ENCODE measurements around the gene GALNT2.

GALNT2 gene

DNA sequence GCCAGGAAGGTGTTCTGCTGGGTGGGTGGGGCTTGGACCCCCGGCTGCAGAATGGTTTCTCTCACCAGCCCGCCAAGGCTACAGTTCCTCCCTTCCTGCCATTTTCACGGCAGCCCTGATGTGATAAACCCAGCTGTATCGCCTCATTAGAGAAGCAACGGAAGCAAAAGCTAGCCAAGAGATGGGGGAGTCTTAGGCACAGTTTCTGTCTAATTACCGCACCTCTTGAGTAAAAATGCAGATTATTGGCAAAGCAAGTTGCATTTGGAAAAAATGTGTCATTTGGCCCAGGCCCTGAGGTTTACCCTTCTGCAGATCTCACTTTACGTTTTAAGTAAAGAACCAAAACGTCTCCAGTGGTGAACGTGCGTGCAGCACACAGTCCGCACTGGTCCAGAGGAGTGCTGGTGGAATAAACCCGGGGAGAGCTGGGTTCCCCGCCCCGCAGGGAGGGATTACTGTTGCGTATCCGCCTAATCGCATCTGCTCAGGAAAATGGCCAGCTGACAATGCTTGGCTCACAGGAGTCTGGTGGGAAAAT is 109.9 kb downstream of the GALNT2 start:
- Histone ChIP-seq H3K4me2 (ENCODE audit: low read length) (no peak overlapping the region), H3K79me2 (no peaks in the 10 kb centered on the region), H3K4me1 (no peaks in the 10 kb centered on the region), H3K9ac (no peak overlapping the region), H3K27ac (no peak overlapping the region), H3K4me3 (ENCODE audit: low read depth, low read length) (no peak overlapping the region), H2AFZ (no peak overlapping the region), H3K36me3 (ENCODE audit: control insufficient read depth, insufficient read depth, low read length) (no peaks in the 10 kb centered on the region), H3K9me3 (ENCODE audit: control insufficient read depth, low read length) (no peaks in the 10 kb centered on the region), H3K27me3 (ENCODE audit: control insufficient read depth, insufficient read depth, low read length) (no peaks in the 10 kb centered on the region)
- TF ChIP-seq, protein P1, sequence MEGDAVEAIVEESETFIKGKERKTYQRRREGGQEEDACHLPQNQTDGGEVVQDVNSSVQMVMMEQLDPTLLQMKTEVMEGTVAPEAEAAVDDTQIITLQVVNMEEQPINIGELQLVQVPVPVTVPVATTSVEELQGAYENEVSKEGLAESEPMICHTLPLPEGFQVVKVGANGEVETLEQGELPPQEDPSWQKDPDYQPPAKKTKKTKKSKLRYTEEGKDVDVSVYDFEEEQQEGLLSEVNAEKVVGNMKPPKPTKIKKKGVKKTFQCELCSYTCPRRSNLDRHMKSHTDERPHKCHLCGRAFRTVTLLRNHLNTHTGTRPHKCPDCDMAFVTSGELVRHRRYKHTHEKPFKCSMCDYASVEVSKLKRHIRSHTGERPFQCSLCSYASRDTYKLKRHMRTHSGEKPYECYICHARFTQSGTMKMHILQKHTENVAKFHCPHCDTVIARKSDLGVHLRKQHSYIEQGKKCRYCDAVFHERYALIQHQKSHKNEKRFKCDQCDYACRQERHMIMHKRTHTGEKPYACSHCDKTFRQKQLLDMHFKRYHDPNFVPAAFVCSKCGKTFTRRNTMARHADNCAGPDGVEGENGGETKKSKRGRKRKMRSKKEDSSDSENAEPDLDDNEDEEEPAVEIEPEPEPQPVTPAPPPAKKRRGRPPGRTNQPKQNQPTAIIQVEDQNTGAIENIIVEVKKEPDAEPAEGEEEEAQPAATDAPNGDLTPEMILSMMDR (IDR thresholded peaks at IDR 0.05), result no peak

DNA sequence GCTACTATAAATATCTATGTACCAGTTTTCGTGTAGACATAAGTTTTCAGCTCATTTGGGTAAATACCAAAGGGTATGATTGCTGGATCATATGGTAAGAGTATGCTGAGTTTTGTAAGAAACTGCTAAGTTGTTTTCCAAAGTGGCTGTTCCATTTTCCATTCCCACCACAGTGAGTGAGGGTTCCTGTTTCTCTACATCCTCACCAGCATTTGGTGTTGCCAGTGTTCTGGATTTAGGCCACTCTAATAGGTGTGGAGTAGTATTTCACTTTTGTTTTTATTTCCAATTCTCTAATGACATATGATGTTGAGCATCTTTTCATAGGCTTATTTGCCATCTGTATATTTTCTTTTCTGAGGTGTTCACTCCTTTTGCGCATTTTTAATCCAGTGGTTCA is 112.2 kb downstream of the GALNT2 start:
- H3K4me1 ChIP-seq, result no peaks in the 10 kb centered on the region
- no peak overlapping the region for H3K4me2 ChIP-seq (ENCODE audit: low read length)
- H3K27ac ChIP-seq, result no peak overlapping the region
- H3K36me3 ChIP-seq (ENCODE audit: control insufficient read depth, insufficient read depth, low read length), result no peaks in the 10 kb centered on the region
- no peaks in the 10 kb centered on the region for H3K27me3 ChIP-seq (ENCODE audit: control insufficient read depth, insufficient read depth, low read length)
- H3K9me3 ChIP-seq (ENCODE audit: control insufficient read depth, low read length), result no peaks in the 10 kb centered on the region
- TF ChIP-seq, protein P1 (IDR thresholded peaks at IDR 0.05), result no peak
- H3K4me3 ChIP-seq (ENCODE audit: low read depth, low read length), result no peak overlapping the region
- H2AFZ ChIP-seq, result no peak overlapping the region
- no peaks in the 10 kb centered on the region for H3K79me2 ChIP-seq
- H3K9ac ChIP-seq, result no peak overlapping the region

DNA sequence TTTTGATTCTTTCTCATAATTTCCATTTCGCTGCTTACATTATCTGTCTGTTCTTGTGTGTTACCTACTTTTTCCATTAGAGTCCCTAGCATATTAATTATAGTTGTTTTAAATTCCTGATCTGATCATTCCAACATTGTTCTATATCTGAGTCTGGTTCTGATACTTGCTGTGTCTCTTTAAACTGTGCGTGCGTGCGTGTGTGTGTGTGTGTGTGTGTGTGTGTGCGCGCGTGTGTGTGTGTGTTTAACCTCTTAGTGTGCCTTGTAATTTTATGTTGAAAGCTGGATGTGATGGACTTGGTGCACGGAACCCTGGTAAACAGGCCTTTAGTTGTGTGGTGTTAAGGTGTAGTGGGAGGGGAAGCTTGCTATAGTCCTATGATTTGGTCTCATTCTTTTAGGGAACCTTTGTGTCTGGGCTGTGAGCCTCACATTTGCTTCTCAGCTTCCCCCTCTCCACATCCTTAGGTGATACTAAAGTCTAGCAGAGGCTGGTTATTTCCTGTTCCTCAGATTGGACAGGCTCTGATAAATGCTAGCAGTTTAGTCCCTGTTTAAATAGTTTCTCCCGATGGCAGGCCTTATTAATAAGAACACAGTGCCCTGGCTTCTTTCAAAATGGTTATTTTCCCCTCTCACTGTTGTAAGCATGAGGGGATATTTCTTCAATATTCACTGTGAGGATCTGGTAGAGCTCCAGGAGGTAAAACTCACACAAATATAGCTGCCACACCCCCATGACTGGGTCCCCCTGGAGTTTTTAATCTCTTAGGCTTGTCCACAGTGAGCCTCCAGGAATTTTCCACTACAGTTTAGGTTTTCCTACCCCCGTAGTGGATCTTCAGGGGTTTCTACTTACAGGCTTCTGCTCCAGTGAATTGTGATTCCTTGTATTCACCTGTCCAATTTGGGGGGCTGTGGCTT is 118.3 kb downstream of the GALNT2 start:
- Histone ChIP-seq H3K9me3 (ENCODE audit: control insufficient read depth, low read length) (no peaks in the 10 kb centered on the region), H2AFZ (no peak overlapping the region), H3K4me1 (no peaks in the 10 kb centered on the region), H3K4me3 (ENCODE audit: low read depth, low read length) (no peak overlapping the region), H3K4me2 (ENCODE audit: low read length) (no peak overlapping the region), H3K79me2 (no peaks in the 10 kb centered on the region), H3K9ac (no peak overlapping the region), H3K27me3 (ENCODE audit: control insufficient read depth, insufficient read depth, low read length) (no peaks in the 10 kb centered on the region), H3K36me3 (ENCODE audit: control insufficient read depth, insufficient read depth, low read length) (no peaks in the 10 kb centered on the region), H3K27ac (no peak overlapping the region)
- TF ChIP-seq, protein P1 (IDR thresholded peaks at IDR 0.05), result no peak

DNA sequence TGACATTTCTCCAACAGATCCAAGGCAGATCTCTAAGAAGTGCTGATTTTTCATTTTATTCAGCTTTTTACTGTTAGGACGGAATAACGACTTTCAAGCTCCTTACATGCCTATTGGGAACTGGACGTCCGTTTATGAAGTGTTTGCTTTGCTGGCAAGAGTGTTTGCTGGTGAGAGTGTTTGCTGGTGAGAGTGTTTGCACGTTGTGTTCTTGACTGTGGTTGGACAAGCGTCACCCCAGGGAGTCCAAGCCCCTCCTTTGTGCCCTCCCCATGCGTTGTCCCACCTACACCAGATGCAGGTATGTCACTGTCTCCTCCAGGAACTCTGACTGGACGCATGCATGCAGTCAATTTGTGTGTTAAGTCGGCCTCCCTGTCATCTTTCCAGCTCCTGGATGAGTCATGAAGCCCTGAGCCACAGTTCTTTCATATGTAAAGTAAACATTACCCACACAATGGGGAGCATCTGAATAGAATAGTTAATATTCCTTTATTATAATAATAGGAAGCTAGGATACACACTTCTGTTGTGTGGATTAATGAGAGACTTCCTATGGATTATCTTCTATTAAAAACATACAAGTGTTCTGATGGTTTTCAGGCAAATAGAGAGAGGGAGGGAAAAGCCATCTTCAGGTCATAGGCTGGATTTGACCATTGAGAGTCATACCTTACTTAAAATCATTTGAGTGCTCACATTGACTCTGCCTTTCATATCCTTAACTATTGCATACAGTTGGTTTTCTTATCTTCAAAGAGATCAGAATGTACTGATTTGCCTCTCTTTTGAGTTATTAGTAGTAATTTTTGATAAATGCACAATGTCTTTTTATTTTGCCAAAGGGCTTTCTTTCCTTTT is 119.2 kb downstream of the GALNT2 start:
- Histone ChIP-seq H3K27me3 (ENCODE audit: control insufficient read depth, insufficient read depth, low read length) (no peaks in the 10 kb centered on the region), H3K79me2 (no peaks in the 10 kb centered on the region), H3K9ac (no peak overlapping the region), H3K36me3 (ENCODE audit: control insufficient read depth, insufficient read depth, low read length) (no peaks in the 10 kb centered on the region), H3K27ac (no peak overlapping the region), H3K4me1 (no peaks in the 10 kb centered on the region), H3K4me3 (ENCODE audit: low read depth, low read length) (no peak overlapping the region), H3K4me2 (ENCODE audit: low read length) (no peak overlapping the region), H3K9me3 (ENCODE audit: control insufficient read depth, low read length) (no peaks in the 10 kb centered on the region), H2AFZ (no peak overlapping the region)
- TF ChIP-seq, protein P1 (IDR thresholded peaks at IDR 0.05), result no peak

Measured in parathyroid adenoma (tissue), 2 donors.